Stimulated activated CD8-positive, alpha-beta memory T cell treated with anti-CD3 and anti-CD28 coated beads, Interleukin-4, amount 100 ng/mL, for 1 hour (primary cell): ENCODE data around the gene COL11A2.

Experiments used
- DNase-seq, 2 donors: peaks; one replicate each; pipeline ENCODE4 v3.0.0-alpha.2; 2020; ENCODE audit warnings: low read depth in 2 of 2, low spot score in 1 of 2

Gene COL11A2

DNA sequence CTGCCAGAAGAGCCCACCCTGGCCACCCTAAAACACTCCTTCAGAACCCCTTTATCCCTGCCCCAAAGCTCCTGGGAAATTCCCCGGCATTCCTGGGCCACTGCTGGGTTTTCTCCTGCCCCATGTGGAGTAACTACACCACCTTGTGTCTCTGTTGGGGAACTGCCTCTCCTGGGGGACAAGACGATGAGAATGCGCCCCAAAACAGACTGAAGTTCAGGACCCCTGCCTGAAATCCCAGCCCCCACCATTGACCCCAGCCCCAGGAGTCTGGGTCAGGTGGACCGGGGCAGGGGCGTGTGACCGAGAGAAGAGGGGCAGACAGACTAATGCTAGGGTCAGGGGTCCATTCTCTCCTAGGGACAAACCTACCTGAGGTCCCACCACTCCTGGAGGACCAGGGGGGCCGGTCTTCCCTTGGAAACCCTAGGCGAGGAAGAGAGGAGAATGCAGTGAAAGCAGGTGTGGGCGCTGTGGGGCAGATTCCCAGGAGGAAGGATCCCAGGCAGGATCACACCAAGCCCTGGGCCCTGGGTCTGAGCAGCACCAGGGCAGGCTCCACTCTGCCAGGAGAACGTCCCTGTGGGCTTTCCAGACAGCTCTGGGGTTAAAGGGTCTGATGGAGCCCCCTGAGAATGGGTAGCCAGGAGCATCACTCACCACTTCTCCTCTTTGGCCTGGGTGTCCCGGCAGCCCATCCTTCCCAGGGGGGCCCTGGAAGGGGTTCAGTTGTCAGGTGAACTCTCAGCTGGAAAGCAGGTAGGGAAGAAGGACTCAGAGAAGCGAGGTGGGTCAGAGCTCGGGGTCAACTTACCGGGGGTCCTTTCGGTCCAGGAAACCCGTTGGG lies 19.4 kb downstream of the COL11A2 start:
- no peak for DNase-seq

DNA sequence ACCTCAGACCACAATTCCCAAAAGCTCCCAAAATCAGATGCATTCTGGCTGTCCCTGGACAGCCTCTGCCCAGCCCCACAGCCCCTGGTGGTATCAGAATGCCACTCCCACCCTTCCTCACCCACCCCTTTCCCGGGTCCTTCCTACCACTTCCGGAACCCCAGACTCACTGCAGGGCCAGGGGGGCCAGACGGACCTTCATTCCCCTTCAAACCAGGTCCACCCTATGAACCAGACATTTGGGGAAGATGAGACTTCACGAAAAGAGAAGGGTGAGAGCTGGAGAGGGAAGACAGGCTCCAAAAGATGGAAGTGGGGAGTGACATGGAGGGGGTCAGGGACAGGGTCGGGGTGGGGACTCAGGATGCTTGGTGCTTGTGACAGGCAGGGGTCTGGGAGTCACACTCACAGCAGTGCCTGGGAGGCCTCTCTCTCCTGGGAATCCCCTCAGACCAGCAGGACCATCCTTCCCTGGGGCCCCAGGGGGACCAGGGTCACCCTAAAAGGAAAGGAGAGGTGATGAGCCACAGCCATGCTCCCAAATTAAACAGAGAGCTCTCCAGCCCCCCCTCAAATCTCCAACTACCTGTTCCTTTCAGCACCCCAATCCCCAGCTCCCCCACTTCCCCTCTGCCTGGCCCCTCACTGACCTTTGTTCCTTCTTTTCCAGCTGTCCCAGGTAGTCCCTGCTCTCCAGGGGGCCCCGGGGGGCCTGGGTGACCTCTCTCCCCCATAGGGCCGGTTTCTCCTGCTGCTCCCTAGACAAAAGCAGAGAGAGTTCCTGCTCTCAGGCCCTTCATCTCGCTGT lies 20.2 kb downstream of the COL11A2 start:
- no peak for DNase-seq

DNA sequence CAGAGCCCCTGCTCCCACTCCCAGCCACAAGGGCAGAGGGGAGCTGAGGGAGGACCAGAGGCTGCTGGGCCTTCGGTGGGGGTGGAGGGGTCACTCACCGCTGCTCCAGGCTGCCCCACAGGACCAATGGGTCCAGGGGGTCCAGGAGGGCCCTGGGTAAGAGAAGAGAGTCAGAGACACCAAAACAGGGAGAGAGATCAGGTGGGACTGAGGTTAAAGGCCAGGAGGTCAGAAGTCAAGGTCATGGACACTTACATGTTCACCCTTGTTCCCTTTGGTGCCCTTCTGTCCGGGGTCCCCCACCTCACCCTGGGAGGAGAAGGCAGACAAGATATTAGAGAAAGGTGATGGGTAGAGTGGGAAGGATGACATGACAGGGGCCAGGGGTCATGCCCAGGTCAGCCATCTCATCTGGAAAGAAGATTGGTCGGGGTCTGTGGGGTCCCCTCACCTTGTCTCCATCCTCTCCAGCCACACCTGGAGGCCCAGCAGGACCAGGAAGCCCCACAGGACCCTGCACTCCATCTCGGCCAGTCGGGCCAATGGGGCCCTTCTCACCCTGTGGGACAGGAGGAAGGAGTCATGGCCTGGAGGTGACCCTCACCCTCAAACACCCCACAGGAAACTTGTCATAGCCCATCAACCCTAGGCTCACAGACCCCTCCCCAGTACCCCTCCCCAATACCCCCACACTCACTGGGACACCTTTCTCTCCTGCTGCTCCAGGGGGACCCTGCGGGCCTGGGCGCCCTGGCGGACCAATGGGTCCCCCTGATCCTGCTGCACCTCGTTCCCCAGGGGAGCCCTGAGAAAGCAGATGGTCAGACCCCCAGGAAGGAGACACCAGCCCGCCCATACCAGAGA lies 21.0 kb downstream of the COL11A2 start:
- no peak for DNase-seq

DNA sequence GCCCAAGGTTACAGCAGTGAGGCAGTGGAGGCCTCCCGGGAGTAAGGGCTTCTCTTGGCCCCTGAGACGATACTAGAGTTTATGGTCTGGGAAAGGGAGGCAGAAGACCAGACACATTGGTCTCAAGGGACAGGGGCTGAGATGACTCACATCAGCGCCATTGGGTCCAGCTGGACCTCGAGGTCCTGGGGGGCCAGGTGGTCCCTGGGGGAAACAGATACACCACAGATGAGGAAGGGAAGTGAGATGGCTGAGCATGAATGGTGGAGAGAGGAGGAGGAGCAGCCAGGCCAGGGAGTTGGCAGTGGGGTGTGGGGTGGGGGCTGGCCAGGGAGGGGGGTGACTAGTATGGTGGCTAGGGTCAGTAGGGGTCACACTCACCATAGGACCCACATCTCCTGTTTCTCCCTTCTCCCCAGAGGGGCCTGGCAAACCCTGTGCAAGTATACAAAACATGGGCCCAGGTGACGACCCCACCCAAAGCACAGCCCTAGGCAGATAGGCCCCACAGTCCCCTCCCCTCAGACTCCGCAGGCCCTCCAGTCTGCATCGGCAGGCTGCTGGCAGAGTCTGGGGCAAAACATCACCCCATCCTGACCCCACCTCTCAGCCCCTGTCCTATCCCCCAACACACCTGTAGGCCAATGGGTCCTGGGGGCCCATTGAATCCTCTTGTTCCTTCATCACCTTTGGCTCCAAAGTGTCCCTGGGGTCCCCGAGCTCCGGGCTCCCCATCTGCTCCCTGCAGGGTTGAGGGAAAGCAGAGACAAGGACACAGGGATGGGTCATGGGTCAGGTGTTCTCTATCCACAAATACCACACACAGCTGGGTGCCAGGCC lies 21.9 kb downstream of the COL11A2 start:
- DNase-seq: no peak

GRCh38 chr6:33169291-33170175 lies 22.7 kb downstream of the COL11A2 start:
- no peak for DNase-seq

GRCh38 chr6:33168639-33169038 lies 23.6 kb downstream of the COL11A2 start:
- DNase-seq: no peak

DNA sequence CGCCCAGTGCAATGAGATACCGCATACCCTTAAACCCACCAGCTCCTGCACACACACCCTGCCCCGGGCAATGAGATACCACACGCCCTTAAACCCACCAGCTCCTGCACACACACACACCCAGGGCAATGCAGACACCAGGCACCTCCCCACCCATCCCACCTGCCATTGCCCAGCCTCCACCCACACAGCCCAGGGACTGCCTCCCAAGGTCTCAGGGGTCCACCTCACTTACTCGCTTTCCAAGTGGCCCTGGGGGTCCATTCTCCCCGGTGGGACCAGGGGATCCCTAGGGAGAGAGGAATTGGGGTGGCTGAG lies 24.0 kb downstream of the COL11A2 start:
- no peak for DNase-seq

DNA sequence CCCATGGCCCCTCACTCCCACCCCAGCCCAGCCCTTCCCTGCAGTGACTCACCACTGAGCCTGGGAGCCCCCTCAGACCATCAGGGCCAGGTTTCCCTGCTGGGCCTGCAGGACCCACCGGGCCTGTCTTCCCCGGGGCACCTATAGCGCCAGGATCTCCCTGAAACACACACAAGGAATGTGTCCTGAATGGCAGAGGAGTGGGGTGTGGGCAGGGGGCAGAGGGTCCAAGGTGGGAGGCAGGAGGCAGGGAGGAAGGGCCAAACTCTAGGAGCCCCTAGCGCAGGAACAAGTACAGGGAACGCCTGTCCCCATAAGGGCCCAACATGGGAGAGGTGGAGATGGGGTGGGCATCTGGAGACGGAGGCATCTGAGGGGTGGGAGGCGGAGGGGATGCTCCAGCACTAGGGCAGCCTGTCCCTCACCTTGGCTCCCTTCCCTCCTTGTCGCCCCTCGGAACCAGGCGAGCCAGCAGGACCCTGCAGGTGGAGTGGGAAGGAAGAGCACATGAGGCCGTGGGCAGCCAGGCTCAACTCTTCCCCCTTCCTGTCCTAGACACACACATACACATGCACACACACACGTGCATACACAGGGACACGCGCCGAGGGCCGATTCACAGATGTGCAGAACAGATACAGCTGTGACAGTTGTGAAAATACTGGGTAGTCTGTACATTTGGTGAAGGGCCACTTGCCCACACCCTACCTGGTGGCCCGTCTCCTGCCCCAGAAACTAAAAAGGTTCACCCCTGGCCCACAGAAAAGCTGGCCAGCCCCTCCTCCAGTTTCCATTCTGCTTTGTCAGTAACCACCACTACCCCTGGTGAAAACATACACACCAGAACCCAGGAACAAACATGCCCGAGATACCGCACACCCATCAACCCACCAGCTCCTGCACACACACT lies 24.6 kb downstream of the COL11A2 start:
- DNase-seq: no peak

GRCh38 chr6:33166811-33167210 lies 25.5 kb downstream of the COL11A2 start:
- no peak for DNase-seq

GRCh38 chr6:33166363-33166762 lies 25.9 kb downstream of the COL11A2 start:
- no peak for DNase-seq

- no peak for DNase-seq
Measured at GRCh38 chr6:33165581-33166258, 26.5 kb downstream of the COL11A2 start.

DNA sequence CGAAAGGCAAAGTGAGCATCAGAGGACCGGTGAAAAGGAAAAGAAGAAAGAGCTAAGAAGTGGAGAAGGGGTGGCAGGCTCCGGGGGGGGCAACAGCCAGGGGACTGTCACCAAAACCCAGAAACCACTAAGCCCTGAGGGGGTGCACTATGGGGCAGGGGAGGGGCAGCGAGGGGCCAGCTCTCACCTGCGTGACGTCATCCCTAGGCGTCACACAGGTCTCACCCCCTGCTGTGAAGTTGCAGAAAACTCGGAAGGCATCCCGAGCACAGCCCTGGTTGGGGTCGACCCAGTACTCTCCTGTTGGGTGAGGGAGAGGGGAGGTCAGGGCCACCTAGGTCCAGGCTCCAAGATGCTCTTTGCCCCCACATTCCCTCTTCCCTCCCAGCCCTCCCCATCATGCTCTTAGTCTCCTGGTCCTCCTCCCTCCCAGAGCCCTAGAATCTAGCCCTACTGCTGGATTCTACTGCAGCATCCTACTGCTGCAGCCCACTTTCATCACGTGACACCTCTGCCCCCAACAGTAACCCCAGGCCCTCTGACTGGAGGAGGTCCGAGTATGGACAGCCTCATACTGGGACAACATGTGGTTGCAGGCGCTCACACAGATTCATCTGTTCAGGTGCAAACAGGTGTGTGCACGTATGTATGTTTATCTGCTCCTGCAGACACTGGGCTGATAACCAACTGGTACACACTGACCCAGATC lies 27.4 kb downstream of the COL11A2 start:
- no peak for DNase-seq

DNA sequence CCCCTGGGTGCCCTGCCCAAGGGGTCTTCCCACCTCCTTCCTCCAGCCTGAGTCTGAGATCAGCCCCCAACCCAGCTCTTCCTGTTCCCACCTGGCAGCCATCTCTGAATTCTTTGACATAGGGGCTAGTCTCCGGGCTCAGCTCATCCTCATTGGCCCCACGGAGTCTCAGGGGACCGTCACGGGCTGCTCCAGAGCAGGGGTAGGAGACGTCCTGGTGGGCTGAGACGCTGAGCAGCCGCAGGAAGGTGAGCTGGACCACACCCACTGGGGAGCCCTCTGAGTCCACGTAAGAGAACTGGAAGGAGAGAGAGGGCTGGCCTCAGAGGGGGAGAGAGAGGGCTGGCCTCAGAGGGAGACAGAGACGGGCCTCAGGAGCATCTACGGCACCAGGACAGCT lies 28.1 kb downstream of the COL11A2 start:
- no peak for DNase-seq

DNA sequence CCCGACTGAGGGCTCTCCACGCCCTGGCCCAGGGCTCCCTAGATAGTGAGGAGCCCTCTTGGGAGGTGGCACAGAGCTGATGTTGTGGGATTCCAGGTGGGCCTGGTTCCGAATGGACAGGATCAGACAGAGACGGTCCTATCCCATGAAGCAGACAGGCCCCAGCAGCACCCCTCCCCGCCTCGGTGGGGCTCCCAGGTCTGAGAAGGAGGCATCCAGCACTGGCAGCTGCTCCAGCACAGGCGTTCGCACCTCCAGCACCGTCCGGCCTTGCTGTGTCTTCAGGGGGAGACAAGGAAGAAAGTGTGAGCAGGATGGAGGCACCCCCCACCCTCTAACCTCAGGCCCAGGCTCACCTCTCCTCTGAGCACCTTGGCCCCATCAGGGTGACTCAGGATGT lies 28.7 kb downstream of the COL11A2 start:
- no peak for DNase-seq

- peak; percentile 60 to 78 for DNase-seq
Measured at GRCh38 chr6:33161354-33162331, 30.6 kb downstream of the COL11A2 start.

DNA sequence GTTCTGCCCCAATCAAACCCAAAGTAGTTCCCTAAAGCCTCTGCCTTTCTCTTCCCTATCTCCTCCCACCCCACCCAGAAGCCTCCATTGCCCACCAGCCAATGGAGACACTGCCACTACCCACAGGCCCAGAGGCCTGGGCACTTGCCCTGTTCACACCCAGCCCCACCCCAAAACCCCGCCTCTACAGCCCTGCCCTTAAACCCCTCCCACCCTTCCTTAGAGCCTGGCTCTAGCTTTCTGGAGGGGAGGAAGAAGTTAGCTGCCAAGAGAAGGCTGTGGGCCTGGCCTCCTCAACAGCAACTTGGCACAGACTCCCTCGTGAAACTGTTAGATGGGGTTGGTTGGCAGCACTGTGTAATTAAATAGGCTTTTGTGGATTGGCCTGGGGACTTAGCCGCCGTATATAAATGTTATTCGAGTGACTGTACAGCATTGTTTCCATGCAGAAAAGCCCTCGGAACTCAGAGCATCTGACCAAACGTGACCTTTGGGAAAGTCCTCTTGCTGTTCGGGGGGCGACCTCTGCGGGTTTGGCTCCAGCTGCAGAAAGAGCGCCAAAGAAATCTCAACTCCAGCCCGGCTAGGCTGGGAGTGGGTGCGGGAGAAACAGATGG lies 31.4 kb downstream of the COL11A2 start:
- DNase-seq: no peak
